ENCODE results near the gene APOL1.
"Not testable (repeated sequence)": the region's sequence is repeated elsewhere in the genome, so short reads cannot be mapped to it uniquely, and the experiment has no call there.

- not testable (repeated sequence) for TF ChIP-seq EZH2 (IDR thresholded peaks at IDR 0.05; ENCODE audit: borderline replicate concordance, insufficient read depth, low read depth, low read length, poor library complexity, severe bottlenecking); CTCF (IDR thresholded peaks at IDR 0.05)
Measured at GRCh38 chr22:36205573-36205972, 47.4 kb upstream of the APOL1 start.

Data from B cell (primary cell).